Endothelial cell of umbilical vein (primary cell): ENCODE data around the gene MAP4K1.

Source experiments
- POLR2A ChIP-seq: IDR thresholded peaks from 2 replicates; pipeline ENCODE4 v1.6.1; 2012; ENCODE audit warnings: low read depth, mild to moderate bottlenecking, control low read depth, low read length
- TF ChIP-seq, protein P1 (sequence below), 2 donors: IDR thresholded peaks; 1 replicate in 1 of 2; 2 replicates in 1 of 2; pipeline ENCODE4 v1.5.1; 2011; ENCODE audit warnings: low read length in 2 of 2, mild to moderate bottlenecking in 2 of 2, moderate library complexity in 2 of 2, control low read depth in 1 of 2, inconsistent platforms in 1 of 2, low read depth in 1 of 2; ENCODE audit not compliant: insufficient read depth in 1 of 2; ENCODE audit errors: extremely low read depth in 1 of 2

DNA sequence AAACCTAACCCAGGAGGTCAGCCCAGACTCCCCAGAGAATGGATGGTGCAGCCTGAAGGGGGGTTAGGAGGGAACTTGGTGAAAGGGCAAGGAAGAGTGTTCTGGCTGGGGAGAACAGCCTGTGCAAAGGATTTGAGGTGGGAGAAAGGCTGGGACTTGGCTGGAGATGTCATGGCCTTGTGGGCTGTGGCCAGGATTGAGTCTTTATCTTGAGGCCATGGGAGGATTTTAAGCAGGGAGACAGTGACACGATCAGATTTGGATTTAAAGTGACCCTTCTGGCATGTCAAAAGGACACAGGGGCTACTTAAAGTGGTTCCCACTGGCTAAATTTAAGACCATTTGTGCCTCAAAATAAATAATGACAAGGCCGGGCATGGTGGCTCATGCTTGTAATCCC, 29.7 kb downstream of the MAP4K1 start:
- TF ChIP-seq, protein P1, sequence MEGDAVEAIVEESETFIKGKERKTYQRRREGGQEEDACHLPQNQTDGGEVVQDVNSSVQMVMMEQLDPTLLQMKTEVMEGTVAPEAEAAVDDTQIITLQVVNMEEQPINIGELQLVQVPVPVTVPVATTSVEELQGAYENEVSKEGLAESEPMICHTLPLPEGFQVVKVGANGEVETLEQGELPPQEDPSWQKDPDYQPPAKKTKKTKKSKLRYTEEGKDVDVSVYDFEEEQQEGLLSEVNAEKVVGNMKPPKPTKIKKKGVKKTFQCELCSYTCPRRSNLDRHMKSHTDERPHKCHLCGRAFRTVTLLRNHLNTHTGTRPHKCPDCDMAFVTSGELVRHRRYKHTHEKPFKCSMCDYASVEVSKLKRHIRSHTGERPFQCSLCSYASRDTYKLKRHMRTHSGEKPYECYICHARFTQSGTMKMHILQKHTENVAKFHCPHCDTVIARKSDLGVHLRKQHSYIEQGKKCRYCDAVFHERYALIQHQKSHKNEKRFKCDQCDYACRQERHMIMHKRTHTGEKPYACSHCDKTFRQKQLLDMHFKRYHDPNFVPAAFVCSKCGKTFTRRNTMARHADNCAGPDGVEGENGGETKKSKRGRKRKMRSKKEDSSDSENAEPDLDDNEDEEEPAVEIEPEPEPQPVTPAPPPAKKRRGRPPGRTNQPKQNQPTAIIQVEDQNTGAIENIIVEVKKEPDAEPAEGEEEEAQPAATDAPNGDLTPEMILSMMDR (IDR thresholded peaks at IDR 0.05; ENCODE audit: extremely low read depth in 1 of 2, insufficient read depth in 1 of 2, low read depth in 1 of 2, low read length in 2 of 2) = no peak
- TF ChIP-seq POLR2A = no peak
